Loucy (cell line): ENCODE results near the gene CCRL2.
A peak's percentile ranks its signal among the peaks of the same experiment; 100 is the strongest.
"Not testable (repeated sequence)": the region's sequence is repeated elsewhere in the genome, so short reads cannot be mapped to it uniquely, and the experiment has no call there.

Experiments used
- H2AFZ ChIP-seq: fragments of 200-600 bp; sonication (generic); 2 replicates; pipeline ENCODE4 v1.6.0; 2016; ENCODE audit warnings: antibody characterized with exemption, mild to moderate bottlenecking, low read length, moderate library complexity
- H3F3A ChIP-seq: fragments of 200-600 bp; 2 replicates; pipeline ENCODE4 v1.6.0; 2016; ENCODE audit warnings: antibody characterized with exemption, low read depth, mild to moderate bottlenecking
- H3K27me3 ChIP-seq: fragments of 200-600 bp; sonication (generic); 2 replicates; pipeline ENCODE4 v1.6.1; 2014; ENCODE audit warnings: low read length, mild to moderate bottlenecking; ENCODE audit not compliant: insufficient read depth, poor library complexity, severe bottlenecking
- H3K36me3 ChIP-seq: fragments of 200-600 bp; sonication (generic); 2 replicates; pipeline ENCODE4 v1.6.1; 2016; ENCODE audit warnings: low read length; ENCODE audit not compliant: insufficient read depth
- H3K4me1 ChIP-seq: fragments of 200-600 bp; sonication (generic); 2 replicates; pipeline ENCODE4 v1.5.1; 2014; ENCODE audit warnings: low read length, mild to moderate bottlenecking; ENCODE audit not compliant: insufficient read depth, poor library complexity, severe bottlenecking
- H3K4me2 ChIP-seq: fragments of 200-600 bp; sonication (generic); 2 replicates; pipeline ENCODE4 v1.6.0; 2014; ENCODE audit warnings: antibody characterized with exemption, low read length, low read depth, mild to moderate bottlenecking; ENCODE audit not compliant: poor library complexity, severe bottlenecking
- H3K4me3 ChIP-seq: fragments of 200-600 bp; sonication (generic); 2 replicates; pipeline ENCODE4 v1.5.1; 2014; ENCODE audit warnings: low read length, mild to moderate bottlenecking, mixed read lengths; ENCODE audit not compliant: poor library complexity, severe bottlenecking
- H3K79me2 ChIP-seq: fragments of 200-600 bp; sonication (generic); 2 replicates; pipeline ENCODE4 v1.6.1; 2014; ENCODE audit warnings: low read length; ENCODE audit not compliant: insufficient read depth
- H3K9ac ChIP-seq: fragments of 200-600 bp; sonication (generic); 2 replicates; pipeline ENCODE4 v1.6.0; 2014; ENCODE audit warnings: mild to moderate bottlenecking, low read depth, low read length, moderate library complexity; ENCODE audit not compliant: poor library complexity, severe bottlenecking
- H3K9me2 ChIP-seq: fragments of 200-600 bp; sonication (generic); replicated peaks from 2 replicates; pipeline ENCODE4 v1.6.1; 2016; ENCODE audit warnings: low read depth, low read length, mixed read lengths
- H3K9me3 ChIP-seq: fragments of 200-600 bp; sonication (generic); 2 replicates; pipeline ENCODE4 v1.6.1; 2014; ENCODE audit warnings: mild to moderate bottlenecking, antibody characterized with exemption, low read length, low read depth; ENCODE audit not compliant: insufficient read depth
- H4K20me1 ChIP-seq: fragments of 200-600 bp; sonication (generic); 2 replicates; pipeline ENCODE4 v1.6.0; 2014; ENCODE audit warnings: antibody characterized with exemption, low read length, mild to moderate bottlenecking; ENCODE audit not compliant: insufficient read depth, poor library complexity, severe bottlenecking
- EZH2phosphoT487 ChIP-seq: fragments of 200-600 bp; IDR thresholded peaks from 2 replicates; pipeline ENCODE4 v1.6.1; 2018; ENCODE audit warnings: antibody characterized with exemption, mild to moderate bottlenecking, moderate library complexity, borderline replicate concordance
- TF ChIP-seq, protein P1 (sequence below): fragments of 200-600 bp; sonication (generic); conservative IDR thresholded peaks from 2 replicates; pipeline ENCODE4 v1.5.1; 2014; ENCODE audit warnings: mild to moderate bottlenecking, antibody characterized with exemption, low read length

The CCRL2 gene

GRCh38 chr3:46433118-46433517 is 26.1 kb downstream of the CCRL2 start:
- not testable (repeated sequence) for H2AFZ ChIP-seq, H3K27me3 ChIP-seq, H4K20me1 ChIP-seq, H3F3A ChIP-seq, H3K36me3 ChIP-seq, H3K9me2 ChIP-seq, H3K9me3 ChIP-seq, H3K79me2 ChIP-seq
- Histone ChIP-seq H3K4me1 (peaks cover 42% of the 10 kb centered on the region), H3K4me3 (peak overlapping the region; percentile 18), H3K9ac (peak overlapping the region; percentile 18), H3K4me2 (peak overlapping the region; percentile 48)

DNA sequence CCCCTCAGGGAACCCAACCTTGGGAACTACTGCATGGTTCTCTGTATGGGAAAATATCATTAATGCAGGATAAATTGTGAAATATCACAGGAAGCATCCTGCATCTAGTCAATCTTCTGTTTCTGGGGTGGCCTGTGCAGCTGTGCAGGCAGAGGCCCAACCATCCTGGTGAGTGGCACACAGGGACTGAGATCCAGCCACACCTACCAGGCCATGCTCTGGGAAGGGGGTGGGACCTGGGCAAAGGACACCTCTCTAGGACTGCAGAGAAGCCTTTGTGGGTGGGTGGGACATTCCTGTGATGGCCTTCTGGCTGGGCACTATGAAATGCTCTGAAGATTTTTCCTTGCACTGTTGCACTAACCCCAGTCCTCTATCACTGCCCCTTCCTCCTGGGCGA is 26.8 kb downstream of the CCRL2 start:
- Histone ChIP-seq H4K20me1 (no peaks in the 10 kb centered on the region), H2AFZ (no peak overlapping the region), H3K9ac (peak overlapping the region; percentile 18), H3K9me2 (no peaks in the 10 kb centered on the region), H3K9me3 (no peaks in the 10 kb centered on the region; the same call in 1 of the 2 replicates), H3K79me2 (no peaks in the 10 kb centered on the region), H3K4me3 (peak overlapping the region; percentile 18), H3K4me2 (peak overlapping the region; percentile 48), H3F3A (no peaks in the 10 kb centered on the region), H3K27me3 (no peaks in the 10 kb centered on the region), H3K4me1 (peaks cover 47% of the 10 kb centered on the region), H3K36me3 (no peaks in the 10 kb centered on the region)
- TF ChIP-seq, protein P1, sequence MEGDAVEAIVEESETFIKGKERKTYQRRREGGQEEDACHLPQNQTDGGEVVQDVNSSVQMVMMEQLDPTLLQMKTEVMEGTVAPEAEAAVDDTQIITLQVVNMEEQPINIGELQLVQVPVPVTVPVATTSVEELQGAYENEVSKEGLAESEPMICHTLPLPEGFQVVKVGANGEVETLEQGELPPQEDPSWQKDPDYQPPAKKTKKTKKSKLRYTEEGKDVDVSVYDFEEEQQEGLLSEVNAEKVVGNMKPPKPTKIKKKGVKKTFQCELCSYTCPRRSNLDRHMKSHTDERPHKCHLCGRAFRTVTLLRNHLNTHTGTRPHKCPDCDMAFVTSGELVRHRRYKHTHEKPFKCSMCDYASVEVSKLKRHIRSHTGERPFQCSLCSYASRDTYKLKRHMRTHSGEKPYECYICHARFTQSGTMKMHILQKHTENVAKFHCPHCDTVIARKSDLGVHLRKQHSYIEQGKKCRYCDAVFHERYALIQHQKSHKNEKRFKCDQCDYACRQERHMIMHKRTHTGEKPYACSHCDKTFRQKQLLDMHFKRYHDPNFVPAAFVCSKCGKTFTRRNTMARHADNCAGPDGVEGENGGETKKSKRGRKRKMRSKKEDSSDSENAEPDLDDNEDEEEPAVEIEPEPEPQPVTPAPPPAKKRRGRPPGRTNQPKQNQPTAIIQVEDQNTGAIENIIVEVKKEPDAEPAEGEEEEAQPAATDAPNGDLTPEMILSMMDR: no peak
- TF ChIP-seq EZH2phosphoT487: no peak

DNA sequence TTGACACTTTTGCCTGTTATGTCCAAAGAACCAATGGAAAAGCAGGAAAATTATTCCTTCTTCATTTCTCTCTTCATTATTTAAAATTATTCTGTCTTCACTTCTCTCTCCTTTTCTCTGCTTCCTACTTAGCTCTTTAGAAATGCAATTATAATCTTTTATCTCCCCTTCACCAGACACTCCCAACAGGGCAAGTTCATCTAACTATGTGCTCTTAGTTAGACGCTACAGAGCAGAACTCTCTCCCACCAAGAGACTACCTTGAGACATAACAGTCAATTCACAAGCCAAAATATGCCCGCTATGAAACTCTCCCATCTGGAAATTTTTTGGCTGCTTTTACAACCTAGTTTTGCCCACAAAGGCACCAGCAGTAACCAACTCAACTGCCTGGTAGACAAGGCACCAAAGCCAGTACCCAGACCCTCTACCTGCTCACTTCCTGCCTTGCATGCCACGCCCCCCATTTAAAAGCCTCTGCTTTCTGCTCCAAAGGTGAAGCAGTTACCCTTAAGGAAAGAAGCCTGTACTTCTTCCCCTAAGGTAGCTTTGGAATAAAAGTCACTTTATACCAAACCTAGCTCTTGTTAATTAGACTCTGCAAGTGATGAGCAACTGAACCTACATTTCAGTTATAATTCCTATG is 28.1 kb downstream of the CCRL2 start:
- Histone ChIP-seq H3K4me3 (no peak overlapping the region), H3F3A (no peaks in the 10 kb centered on the region), H3K36me3 (no peaks in the 10 kb centered on the region), H3K9ac (no peak overlapping the region), H2AFZ (no peak overlapping the region), H3K27me3 (no peaks in the 10 kb centered on the region), H3K9me2 (no peaks in the 10 kb centered on the region), H3K4me1 (peaks cover 43% of the 10 kb centered on the region), H4K20me1 (no peaks in the 10 kb centered on the region), H3K9me3 (no peaks in the 10 kb centered on the region; the same call in 1 of the 2 replicates), H3K79me2 (no peaks in the 10 kb centered on the region), H3K4me2 (no peak overlapping the region)
- no peak for TF ChIP-seq EZH2phosphoT487
- TF ChIP-seq, protein P1: no peak

DNA sequence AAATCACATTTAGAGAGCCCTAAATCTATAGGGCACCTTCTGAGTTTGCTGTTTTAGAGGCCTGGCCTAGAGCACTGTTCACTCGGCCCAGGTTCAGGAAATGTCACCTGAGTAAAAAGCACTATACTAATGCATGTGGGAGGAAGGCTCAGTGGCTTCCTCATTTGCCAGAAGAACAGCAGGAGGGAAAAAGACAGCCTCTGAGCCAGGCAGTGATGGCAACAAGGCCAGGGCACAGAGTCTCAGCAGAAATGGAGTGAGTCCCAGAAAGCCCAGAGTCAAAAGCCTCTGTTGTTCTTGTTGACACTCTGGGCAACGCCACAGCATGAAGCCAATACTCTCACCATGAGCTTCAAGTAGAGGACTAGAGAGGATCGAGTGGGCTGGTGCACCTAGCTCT is 31.8 kb downstream of the CCRL2 start:
- Histone ChIP-seq H3K4me2 (no peak overlapping the region), H4K20me1 (no peaks in the 10 kb centered on the region), H3K4me3 (no peak overlapping the region), H2AFZ (0 out of 2 replicates have a peak overlapping the region, but pooled peaks have one; percentile 40), H3K27me3 (no peaks in the 10 kb centered on the region), H3K9ac (no peak overlapping the region), H3K9me3 (no peaks in the 10 kb centered on the region), H3K4me1 (peaks cover 57% of the 10 kb centered on the region), H3K9me2 (no peaks in the 10 kb centered on the region), H3F3A (no peaks in the 10 kb centered on the region), H3K36me3 (no peaks in the 10 kb centered on the region), H3K79me2 (no peaks in the 10 kb centered on the region)
- TF ChIP-seq EZH2phosphoT487: no peak
- TF ChIP-seq, protein P1: no peak
